GM18511 (cell line): ENCODE results near the gene ZDHHC23.

Source experiments
- ATAC-seq: cut with Tn5 transposase; IDR thresholded peaks from one replicate; pipeline ENCODE4 v1.9.1; 2021; ENCODE audit warnings: mild to moderate bottlenecking, moderate library complexity; ENCODE audit not compliant: unreplicated experiment

Gene ZDHHC23

GRCh38 chr3:113947372-113948014 lies at the start of gene ZDHHC23:
Gene ZDHHC23, plus strand, starts transcription at chr3:113948013. Its CDS starts 790 bp downstream, at chr3:113948803.
- peak; percentile 79 for ATAC-seq

- ATAC-seq, result no peak
Measured at GRCh38 chr3:113898892-113899291, 48.9 kb upstream of the ZDHHC23 start.

GRCh38 chr3:113906568-113907140 lies 41.2 kb upstream of the ZDHHC23 start:
- ATAC-seq, result no peak

GRCh38 chr3:113908133-113908532 lies 39.7 kb upstream of the ZDHHC23 start:
- ATAC-seq, result no peak

- ATAC-seq, result no peak
Measured at GRCh38 chr3:113910966-113911365, 36.8 kb upstream of the ZDHHC23 start.

- ATAC-seq, result peak; percentile 98
Measured at GRCh38 chr3:113912552-113913236, 35.1 kb upstream of the ZDHHC23 start.

GRCh38 chr3:113914646-113915045 lies 33.2 kb upstream of the ZDHHC23 start:
- no peak for ATAC-seq

- no peak for ATAC-seq
Measured at GRCh38 chr3:113927556-113927955, 20.3 kb upstream of the ZDHHC23 start.

GRCh38 chr3:113946831-113947230 lies 982 bp upstream of the ZDHHC23 start:
- no peak for ATAC-seq

GRCh38 chr3:113948015-113948917 lies 453 bp downstream of the ZDHHC23 start:
- peak; percentile 65 for ATAC-seq

- no peak for ATAC-seq
Measured at GRCh38 chr3:113952921-113953320, 5.1 kb downstream of the ZDHHC23 start.

GRCh38 chr3:113953677-113954076 lies 5.9 kb downstream of the ZDHHC23 start:
- ATAC-seq, result no peak

- no peak for ATAC-seq
Measured at GRCh38 chr3:113954091-113954685, 6.4 kb downstream of the ZDHHC23 start.

- ATAC-seq, result no peak
Measured at GRCh38 chr3:113963879-113964278, 16.1 kb downstream of the ZDHHC23 start.

GRCh38 chr3:113966172-113966571 lies 18.4 kb downstream of the ZDHHC23 start:
- ATAC-seq, result no peak

GRCh38 chr3:113968986-113969385 lies 21.2 kb downstream of the ZDHHC23 start:
- no peak for ATAC-seq

- ATAC-seq, result no peak
Measured at GRCh38 chr3:113977822-113978221, 30.0 kb downstream of the ZDHHC23 start.

GRCh38 chr3:113979916-113980315 lies 32.1 kb downstream of the ZDHHC23 start:
- no peak for ATAC-seq

- no peak for ATAC-seq
Measured at GRCh38 chr3:113981803-113982202, 34.0 kb downstream of the ZDHHC23 start.

- ATAC-seq, result no peak
Measured at GRCh38 chr3:113983544-113983943, 35.7 kb downstream of the ZDHHC23 start.

- ATAC-seq, result peak; percentile 87
Measured at GRCh38 chr3:113985541-113985940, 37.7 kb downstream of the ZDHHC23 start.
